HG03097 (cell line): ENCODE results near the gene CFDP1.
"Not testable (repeated sequence)": the region's sequence is repeated elsewhere in the genome, so short reads cannot be mapped to it uniquely, and the experiment has no call there.

Source experiments
- ATAC-seq: cut with Tn5 transposase; IDR thresholded peaks from one replicate; pipeline ENCODE4 v1.9.1; 2021; ENCODE audit not compliant: unreplicated experiment, low FRiP score

The CFDP1 gene

DNA sequence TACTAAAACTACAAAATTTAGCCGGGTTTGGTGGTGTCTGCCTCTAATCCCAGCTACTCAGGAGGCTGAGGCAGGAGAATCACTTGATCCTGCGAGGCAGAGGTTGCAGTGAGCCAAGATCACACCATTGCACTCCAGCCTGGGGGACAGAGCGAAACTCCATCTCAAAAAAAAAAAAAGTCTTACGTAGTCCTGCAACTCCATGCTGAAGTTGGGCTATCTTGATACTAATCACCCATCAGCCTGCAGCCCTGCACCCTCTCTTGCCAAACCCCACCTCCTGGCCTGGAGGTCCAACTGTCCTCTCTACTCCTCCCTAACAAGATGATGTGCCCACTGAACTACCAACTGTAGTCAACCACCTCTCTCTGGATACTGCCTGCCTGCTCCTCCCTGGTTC is 26.4 kb upstream of the CFDP1 start:
- no peak for ATAC-seq

DNA sequence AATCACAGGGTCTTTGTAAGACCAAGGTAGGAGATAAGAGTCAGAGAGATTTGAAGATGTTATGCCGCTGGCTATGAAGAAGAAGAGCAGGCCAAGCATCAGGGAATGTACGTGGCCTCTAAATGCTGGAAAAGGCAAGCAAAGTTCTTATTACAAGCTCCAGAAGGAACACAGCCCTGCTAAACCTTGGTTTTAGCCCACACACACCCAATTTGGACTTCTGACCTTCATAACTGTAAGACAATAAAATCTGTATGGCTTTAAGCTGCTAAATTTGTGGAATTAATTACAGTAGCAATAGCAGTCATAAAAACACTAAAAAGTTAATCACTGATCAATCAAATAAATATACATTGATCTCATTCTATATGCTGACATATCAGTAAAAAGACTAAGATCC is 25.1 kb upstream of the CFDP1 start:
- no peak for ATAC-seq

DNA sequence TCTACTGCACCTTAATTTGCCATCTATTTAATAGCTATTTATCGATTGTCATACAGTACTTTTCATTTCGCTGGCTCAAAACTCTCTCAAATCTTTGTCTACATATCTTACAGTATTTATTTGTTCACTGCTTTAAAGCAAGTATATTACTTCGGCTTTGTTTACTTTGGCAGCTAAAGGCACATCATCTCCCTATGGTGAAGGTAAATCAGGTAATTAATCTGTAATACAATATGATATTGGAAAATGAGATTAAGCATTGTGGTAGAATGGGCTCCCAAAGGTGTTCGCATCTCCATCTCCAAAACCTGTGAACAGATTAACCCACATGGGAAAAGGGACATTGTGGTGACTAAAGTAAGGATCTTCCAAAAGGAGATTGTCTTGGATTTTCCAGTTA is 24.7 kb upstream of the CFDP1 start:
- no peak for ATAC-seq

DNA sequence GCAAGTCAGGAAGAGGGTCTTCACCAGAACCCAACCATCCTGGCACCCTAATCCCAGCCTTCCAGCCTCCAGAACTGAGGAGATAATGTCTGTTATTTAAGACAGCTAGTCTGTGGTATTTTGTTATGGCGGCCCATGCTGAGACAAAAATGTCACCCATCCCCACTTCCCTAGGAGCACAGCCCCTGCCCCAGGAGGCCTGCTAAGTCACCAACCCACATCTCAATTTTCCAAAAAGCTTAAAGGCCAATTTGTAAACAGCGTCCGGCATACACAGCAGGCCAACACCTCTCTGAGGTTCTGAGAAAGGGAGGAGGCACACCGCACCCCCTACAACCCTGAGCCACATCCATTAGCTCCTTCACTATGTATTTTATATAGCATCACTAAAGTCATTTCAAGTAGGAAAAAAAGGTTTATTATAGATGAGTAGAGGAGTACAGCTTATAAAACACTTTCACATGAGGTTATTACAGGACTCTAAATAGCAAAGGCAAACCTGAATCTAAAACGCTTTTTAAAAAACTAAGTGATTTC is 24.2 kb upstream of the CFDP1 start:
- no peak for ATAC-seq

DNA sequence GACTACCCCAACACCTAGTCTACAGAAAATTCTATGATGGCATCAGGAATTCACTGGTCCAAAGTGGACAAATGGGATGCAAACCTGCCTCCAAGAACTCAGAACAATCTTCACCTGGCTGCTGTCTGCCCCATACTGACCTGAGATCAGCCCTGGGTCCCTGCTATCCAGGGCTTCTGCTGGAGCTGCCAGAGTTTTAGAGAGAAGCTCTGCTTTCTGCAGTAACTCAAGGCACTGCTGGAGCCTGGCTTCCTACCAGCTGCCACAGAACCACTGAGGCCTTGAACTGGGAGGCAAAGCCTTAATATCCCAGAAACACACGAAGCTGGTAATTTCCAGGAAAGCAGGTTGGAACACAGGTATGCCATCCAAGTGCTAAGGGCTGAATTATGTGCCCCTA is 23.7 kb upstream of the CFDP1 start:
- ATAC-seq = no peak

DNA sequence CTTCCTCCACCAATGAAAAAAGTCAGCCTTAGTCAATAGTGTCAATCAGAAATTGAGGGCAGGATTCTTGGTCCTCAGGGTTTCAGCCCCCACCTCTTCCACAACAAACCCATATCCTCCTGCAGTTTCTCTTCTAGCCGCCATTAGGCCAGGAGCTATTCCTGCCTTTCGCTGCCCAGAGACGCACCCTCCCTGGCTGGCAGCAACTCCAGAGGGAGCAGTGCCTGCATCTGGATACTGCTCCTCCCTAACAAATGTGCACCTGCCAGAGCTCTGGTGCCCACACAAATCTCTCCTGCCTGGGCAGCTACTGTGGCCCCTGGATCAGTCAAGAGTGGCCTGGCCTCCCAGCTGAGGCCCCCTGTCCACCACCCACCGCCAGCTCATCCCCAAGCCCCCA is 23.2 kb upstream of the CFDP1 start:
- not testable (repeated sequence) for ATAC-seq

DNA sequence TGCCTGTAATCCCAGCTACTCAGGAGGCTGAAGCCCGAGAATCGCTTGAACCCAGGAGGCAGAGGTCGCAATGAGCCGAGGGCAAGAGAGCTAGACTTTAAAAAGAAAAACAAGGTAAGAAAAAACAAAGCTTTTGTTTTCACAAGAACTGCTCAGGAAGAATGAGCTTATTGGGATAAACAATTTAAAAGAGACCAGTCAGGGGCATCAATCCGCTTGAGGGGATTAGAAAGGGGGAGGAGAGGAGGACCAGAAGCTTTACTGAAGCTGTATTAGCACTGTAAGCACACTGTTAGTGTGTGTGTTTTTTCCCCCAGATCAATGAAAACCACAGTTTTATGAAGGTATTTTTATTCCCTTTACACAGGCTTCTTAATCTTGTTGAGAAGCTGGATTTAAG is 22.4 kb upstream of the CFDP1 start:
- no peak for ATAC-seq

DNA sequence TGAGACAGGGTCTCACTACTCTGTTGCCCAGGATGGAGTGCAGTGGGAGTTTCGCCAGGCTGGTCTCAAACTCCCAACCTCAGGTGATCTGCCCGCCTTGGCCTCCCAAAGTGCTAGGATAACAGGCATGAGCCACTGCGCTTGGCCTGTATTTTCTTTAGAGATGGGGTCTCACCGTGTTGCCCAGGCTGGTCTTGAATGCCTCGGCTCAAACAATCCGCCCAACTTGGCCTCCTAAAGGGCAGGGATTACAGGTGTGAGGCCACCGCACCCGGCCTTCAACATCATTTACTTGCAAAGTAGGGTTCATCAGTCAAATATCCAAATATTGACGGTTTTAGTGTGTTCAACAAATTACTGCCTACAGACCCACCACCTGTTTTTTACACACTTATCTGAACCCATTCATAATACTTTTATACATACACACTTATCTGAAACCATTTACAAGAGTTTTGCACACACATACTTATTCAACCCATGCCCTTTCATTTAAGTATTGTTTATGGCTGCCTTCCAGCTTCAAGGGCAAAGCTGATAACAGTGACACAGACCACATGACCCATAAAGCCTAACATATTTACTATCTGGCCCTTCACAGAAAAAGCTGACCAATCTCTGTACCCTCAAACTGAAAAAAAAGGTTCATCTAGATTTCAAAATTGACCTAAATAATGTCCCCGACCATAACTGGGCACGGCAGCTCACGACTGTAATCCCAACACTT is 19.3 kb upstream of the CFDP1 start:
- ATAC-seq = no peak

DNA sequence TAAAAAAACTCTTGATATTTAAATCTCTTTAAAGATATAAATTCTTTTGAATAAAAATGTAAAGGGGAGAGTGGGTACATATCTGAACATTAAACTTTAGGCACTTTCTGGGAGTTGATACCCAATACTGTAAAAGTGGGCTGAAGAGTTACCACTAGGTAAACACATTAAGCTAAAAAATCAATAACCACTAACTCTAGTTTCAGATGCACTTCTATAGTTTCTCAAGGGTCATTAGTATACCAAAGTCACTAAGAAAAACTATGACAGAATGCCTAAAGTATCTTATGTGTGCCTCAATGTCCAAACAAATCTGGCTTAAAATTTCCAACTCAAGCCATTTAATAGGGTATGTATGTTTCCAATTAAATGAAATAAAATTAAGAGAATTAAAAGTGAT is 13.1 kb upstream of the CFDP1 start:
- no peak for ATAC-seq

DNA sequence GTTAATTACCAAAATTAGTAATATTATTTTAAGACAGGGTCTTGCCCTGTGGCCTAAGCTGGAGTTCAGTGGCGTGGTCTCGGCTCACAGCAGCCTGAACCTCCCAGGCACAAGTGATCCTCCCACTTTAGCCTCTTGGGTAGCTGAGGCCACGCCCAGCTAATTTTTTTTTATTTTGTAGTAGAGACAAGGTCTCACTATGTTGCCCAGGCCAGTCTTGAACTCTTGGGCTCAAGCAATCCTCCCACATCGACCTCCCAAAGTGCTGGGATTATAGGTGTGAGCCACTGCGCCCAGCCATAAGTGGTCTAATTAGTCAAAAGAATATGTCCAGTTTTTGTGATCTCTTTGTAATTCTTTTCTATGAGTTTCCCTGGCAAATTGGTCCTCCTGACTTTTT is 12.0 kb upstream of the CFDP1 start:
- no peak for ATAC-seq

DNA sequence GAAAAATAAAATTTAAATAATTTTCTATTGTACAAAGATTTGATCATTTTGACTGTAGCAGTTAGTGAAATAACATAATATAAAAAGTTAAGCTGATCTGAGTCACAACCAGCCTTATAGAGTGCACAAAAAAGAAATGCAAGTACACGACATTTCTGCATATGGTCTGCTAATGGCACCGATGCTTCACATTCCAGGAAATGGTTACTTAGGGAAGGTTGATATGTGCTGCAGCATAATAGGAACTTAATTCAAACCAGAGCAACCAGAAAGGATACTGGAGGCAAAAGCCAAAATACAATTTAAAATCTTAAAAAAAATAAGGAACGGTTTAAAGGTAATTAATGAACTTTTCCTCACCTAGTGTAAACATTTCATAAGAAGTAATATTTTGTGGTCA is 10.0 kb upstream of the CFDP1 start:
- ATAC-seq = no peak

DNA sequence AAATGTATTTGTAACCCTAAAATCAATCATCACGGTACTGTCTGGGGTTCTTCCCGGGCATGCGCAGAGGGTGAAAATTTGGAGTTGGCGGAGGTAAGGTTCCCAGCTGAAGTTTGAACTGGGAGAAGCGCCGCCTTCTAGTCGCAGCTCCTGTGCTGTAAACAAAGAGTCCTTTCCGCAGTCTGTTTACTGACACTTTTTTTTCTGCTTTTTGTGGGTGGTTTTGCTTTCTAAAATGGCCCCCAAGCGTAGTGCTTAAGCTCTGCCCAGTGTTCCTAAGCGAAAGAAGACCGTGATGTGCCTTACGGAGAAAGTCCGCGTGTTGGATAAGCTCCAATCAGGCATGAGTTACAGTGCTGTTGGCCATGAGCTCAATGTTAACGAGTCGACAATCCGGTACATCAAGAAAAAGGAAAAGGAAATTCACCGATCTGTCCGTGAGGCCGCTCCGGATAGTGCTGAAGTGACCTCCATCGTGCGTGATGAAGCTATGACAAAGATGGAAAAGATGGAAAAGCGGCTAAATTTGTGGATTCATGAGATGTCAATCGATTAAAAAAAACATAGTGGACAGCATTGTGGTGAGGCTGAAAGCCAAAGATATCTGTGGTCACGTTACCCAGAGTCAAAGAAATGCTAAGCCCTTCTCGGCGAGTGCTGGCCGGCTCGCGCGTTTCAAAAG is 570 bp upstream of the CFDP1 start:
- ATAC-seq = peak; percentile 56

DNA sequence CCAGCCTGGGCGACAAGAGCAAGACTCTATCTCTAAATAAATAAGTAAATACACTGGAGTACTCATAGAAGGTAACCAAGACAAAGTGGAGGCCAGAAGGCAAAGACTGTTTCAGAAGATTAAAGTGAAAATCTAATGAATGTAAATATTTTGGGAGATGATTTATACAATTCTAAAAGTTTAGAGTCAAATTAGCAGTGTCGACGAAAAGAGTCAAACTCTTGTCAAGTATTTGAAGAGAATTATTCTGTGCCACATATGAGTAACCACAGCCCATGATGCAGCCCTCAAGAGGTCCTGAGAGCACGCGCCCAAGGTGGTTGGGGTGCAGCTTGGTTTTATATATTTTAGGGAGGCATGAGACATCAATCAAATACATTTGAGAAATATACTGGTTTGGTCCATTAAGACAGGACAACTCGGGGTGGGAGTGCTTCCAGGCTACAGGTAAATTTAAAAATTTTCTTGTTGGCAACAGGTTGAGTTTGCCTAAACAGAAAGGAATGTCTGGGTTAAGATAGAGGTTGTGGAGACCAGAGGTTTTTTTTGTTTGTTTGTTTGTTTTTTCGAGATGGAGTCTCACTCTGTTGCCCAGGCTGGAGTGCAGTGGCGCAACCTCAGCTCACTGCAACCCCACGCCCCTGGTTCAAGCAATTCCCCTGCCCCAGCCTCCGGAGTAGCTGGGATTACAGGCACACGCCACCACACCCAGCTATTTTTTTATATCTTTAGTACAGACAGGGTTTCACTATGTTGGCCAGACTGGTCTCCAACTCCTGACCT is 3.5 kb downstream of the CFDP1 start:
- ATAC-seq = no peak

DNA sequence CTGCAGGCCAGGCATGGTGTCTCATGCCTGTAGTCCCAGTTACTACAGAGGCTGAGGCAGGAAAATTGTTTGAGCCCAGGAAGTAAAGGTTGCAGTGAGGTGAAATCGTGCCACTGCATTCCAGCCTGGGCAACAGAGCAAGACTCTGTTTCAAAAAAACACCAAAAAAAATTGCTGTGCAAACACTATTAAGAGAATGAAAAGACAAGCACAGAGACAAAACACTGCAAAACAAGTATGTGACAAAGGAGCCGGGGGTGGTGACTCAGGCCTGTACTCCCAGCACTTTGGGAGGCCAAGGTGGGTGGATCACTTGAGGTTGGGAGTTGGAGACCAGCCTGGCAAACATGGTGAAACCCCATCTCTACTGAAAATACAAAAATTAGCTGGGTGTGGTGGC is 6.8 kb downstream of the CFDP1 start:
- ATAC-seq = not testable (repeated sequence)

DNA sequence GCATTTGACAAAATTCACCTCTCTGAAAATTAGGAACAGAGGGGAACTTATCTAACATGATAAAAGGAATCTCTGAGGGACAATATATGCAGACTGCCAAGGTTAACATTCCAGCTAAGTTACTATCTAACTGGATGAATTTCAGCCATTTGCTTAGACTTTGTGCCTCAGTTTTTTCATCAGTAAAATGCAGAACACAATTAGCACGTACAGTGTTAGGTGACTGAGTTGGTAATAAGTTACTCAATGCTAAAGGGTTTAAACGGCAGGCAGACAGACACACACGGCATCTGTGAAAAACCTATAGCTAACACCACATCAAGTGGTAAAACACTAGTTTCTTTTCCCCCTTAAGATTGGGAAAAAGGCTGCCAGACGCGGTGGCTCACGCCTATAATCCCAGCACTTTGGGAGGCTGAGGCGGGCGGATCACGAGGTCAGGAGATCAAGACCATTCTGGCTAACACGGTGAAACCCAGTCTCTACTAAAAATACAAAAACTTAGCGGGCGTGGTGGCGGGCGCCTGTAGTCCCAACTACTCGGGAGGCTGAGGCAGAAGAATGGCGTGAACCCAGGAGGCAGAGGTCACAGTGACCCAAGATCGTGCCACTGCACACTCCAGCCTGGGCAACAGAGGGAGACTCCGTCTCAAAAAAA is 9.1 kb downstream of the CFDP1 start:
- ATAC-seq = not testable (repeated sequence)

DNA sequence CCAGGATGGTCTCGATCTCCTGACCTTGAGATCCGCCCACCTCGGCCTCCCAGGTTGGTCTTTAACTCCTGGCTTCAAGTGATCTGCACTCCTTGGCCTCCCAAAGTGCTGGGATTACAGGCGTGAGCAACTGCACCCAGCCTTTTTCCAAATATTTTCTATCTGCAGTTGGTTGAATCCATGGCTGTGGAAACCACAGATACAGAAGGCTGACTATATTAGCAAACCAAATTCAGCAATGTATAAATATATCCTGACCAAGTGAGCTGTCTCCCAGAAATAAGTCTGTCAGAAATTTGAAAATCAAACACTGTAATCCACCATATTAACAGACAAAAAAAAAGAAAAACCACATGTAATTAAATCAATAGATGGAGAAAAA is 9.6 kb downstream of the CFDP1 start:
- ATAC-seq = no peak

DNA sequence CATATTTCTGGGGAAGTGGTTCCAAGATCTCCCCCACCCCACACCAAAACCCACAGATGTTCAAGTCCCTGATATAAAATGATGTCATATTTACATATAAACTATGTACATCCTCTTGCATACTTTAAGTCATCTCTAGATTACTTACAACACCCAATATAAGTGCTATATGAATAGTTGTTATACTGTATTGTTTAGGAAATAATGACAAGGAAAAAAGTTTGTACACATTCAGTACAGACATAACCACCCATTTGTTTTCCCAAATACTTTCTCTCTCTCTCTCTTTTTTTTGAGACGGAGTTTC is 11.5 kb downstream of the CFDP1 start:
- no peak for ATAC-seq

DNA sequence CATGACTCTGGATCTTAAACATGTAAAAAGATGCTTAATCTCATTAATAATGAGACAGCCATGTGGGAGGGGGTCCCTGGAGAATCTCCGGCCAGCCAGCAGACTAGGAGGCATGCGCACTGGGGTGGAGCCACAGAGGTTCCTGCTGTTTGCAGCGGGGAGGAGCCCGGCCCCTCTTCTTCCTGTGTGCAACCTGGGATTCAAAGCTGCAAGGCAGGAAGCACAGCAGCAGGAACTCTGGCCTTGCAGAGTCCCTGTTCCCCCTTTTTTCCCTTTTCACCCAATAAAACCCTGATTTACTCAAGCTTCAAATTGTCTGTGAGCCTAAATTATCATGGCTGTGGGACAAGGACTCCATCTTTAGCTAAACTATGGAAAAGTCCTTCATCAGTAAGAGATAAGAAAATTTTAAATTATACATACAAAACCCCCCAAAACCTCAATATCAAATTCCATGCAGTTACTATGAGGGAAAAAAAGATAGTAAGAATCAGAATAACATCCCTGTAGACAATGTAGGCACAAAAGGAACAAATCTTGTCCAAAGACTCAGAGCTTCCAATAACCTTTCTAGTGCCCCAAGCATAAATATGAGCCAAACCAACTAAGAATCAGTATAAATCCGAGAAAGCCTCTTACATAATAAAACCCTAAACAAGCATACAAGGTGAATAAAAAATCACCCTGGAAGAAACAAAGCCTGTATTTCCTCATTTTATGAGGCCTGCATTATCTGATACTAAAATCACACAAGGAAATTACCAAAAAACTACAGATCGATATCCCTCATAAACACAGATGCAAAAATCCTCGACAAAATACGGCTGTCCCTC is 12.1 kb downstream of the CFDP1 start:
- ATAC-seq = peak; percentile 86

DNA sequence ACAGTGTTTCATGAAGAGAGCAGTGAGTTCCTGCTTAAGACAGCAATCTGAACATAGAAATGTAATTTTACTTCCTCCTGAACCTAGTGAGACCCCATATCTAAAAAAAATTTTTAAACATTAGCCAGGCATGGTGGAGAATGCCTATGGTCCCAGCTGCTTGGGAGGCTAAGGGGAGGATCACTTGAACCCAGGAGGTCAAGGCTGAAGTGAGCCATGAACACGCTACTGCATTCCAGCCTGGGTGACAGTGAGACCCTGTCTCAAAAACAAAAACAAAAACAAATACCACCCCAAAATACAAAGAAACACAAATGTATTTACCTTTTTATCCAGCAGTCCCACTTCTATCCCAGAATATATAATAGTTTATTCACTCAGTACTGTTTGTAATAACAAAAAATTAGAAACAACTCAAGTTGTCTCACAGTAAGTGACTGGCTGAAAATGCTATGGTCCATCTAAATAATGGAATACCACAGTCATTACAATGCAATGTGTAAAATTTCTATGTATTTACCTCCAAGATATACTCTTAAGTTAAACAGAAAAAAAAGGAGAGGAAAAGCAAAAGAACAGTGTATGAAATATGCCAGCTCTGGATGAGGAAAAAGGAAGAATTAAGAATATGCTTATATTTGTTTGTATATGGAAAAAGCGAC is 16.3 kb downstream of the CFDP1 start:
- ATAC-seq = no peak
